NCI-H1048 (cell line): Measurements from ENCODE around the gene UVSSA.

Experiments used
- DNase-seq: peaks from one replicate; lab custom pipeline; 2025; lab: John Stamatoyannopoulos, UW

UVSSA gene

GRCh38 chr4:1395941-1396805 lies 49.2 kb downstream of the UVSSA start:
- no peak for DNase-seq

- DNase-seq, result no peak
Measured at GRCh38 chr4:1396806-1397455, 49.9 kb downstream of the UVSSA start.

GRCh38 chr4:1398681-1399507 lies 51.9 kb downstream of the UVSSA start:
- DNase-seq, result no peak

- DNase-seq, result no peak
Measured at GRCh38 chr4:1399508-1400190, 52.6 kb downstream of the UVSSA start.

DNA sequence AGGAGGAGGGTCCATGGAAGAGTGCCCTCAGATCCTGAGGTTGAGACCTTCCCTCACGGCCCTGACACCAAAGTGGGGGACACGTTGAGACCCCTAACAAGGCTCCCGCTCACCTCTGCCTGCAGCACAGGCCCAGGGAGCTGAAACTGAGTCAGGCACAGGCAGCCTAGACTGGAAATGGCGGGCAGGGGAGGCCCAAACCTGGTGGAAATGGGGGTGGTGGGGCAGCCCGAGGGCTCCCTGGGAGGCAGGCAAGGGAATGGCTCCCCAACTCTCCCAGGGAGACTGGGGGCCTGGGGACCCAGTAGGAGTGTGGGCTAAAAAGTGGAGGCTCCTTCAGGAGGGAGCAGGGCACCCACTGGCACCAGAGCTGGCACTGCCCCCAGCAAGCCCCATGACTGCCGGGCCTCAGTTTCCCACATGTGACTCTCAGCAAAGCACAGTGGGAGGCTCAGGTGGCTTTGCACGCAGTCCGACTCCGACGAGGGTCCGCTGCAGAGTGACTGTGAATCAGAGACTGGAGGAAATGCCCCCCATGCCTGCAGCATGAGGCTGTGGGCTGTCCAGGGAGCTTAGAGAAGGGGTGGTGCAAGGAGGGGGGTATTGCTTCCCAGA lies 53.3 kb downstream of the UVSSA start:
- no peak for DNase-seq

- DNase-seq, result no peak
Measured at GRCh38 chr4:1400831-1401408, 53.9 kb downstream of the UVSSA start.

DNA sequence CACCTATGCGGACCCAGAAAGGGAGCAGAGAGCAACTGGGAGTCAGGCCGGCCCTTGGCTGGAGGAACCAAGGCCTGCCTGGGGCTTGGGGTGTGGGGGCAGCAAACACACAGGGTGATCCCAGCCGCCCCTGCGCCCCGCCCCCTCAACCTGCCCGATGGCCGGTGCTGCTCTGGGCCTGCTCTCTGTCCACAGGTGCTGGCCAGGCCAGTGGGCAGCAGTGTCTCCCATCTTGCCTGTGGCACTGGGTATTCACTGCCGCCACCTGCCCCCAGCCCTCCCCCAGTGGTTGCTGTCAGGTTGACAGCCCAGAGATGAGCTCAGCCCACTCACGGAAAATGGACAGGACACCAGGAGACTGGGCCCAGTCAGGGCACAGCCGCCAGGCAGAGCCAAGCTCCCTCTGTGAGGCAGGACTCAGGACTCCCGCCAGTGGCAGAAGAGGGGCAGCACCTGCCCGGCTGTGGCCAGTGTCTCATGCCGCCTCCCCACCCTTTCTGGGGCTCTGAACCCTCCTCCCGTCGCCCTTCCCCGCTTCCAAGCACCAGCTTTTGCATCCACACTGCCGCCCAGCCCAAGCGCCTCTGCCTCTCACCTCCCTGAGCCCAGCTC lies 54.5 kb downstream of the UVSSA start:
- DNase-seq, result no peak

GRCh38 chr4:1402021-1402515 lies 55.1 kb downstream of the UVSSA start:
- no peak for DNase-seq

GRCh38 chr4:1402516-1403091 lies 55.6 kb downstream of the UVSSA start:
- DNase-seq, result no peak

DNA sequence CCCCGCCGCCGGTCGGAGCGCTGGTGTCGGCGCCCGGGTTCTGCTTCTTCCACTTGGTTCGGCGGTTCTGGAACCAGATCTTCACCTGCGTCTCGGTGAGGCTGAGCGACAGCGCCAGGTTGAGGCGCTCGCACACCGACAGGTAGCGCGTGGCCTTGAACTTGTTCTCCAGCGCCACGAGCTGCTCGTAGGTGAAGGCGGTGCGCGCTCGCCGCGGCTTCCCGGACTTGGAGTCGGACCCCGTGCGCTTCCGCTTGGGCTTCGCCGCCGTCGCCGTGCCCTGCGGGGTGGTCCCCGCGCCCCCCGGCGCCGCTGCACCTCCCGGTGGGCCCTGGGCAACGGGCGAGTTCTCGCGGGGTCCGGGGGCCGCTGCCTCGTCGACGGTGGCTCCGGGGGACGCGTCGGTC lies 56.2 kb downstream of the UVSSA start:
- DNase-seq, result no peak

DNA sequence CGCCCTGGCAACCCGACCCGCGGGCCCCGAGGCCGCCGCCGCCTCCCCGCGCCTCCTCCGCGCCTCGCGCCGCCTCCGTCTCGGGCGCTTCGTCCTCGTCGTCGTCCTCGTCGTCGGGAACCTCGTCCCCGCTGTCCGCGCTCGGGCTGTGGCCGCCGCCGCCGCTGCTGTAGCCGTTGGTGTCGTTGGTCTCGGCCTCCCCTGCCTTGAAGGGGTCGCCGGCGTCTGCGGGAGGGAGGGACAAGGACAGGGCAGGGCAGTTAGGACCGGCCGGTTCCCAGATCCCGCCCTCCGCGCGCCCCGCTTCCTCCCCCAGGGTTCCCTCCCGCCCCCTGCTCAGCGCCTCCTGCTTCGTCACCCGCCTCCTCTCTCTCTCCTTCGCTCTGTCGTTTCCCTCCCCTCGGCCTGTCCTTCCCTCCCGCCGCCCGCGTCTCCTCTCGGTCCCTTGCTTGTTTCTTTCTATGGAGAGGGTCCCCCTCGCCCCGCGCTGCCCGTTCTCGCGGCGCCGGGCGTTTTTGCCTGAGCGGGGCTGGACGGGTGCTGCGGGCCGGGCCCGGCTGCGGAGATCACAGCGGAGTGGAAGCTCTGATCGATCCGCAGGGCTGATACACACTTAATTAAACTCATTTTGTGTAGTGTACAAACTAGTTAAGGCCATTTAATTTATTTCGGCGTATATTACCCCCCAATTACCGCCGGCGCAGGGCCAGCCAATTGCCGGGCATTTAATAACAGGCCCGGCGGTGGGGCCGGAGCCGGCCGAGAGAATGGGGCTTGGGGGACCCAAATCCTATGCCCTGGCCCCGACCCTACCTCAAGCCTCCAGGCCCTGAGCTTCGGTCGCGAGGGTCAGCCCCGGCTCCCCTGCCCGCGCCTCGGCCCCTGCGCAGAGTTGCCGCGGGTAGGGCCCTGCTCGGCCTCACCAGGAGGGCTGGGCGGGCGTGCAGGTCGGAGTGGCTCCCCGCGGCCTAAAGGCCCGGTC lies 56.9 kb downstream of the UVSSA start:
- no peak for DNase-seq

DNA sequence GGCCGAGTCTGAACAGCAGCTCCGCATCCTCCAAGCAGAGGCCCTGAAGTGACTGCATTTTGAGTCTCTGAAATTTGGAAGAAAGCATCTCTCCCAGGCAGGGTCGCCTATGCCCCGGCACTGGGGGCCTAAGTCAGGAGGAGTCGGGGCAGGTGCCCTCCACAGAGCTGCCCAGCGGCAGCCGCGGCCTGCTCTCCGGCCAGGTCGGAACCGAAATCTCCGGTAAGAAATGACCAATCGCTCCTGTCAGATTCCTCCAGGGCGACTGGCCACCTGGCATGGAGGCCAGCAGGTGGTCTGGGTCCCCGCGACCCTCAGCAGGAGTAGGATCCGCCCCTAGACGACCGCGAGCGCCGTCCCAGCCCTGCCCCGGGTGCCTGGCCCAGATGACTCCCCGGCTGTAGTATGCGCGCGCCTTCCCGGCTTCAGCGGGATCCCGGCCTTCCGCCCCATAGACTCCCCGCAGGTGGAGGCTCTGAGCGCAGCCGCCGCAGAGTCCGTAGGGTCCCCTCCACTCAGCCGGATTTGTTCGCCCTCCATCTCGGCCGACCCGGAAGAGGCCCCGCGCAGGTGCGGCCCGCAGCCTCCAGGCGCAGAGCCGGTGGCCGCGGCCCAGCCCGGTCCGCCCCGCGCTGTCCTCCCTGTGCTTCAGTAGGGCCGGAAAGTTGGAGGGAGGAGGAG lies 57.7 kb downstream of the UVSSA start:
- no peak for DNase-seq

GRCh38 chr4:1405254-1405635 lies 58.2 kb downstream of the UVSSA start:
- no peak for DNase-seq

DNA sequence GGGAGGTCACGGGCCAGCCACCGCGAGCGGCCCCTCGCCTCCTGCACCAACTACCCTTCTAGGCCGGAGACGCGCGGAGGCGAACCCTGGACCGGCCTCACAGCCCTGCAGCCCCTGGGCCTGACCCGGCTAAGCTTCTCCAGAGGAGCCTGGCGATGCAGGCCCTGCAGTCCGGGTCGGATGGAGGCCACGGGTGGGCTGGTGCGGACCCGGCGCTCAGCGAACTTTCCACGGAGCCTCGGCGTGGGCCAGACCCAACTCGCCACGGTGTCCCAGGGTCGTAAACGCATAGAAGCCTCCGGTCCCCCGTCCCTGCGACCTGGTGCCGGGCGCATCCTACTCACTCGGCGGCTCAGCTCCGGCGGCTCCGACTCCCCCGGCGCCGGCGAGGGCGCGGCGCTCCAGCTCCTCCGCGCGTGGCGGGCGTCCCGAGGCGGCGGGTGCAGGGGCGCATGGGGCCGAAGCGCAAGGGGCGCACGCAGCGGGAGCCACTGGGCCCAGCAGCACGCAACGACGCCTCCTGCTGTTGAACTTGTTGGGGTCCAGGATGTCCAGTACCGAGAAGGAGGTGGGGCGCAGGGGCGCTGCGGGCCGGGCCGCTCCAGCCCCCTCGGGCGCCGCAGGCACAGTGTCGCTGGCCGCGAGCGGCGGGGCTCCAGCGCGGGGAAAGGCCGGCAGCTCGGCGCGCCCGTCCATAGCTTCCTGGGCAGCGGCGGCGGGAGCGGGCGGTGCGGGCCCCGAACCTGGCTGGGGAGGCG lies 58.8 kb downstream of the UVSSA start:
- no peak for DNase-seq

GRCh38 chr4:1406394-1406980 lies 59.5 kb downstream of the UVSSA start, which contains the start of gene NKX1-1:
Gene NKX1-1, minus strand, starts transcription at chr4:1406442. Its CDS starts 0 bp downstream, at chr4:1406442.
- DNase-seq, result no peak

- DNase-seq, result no peak
Measured at GRCh38 chr4:1406981-1407656, 60.1 kb downstream of the UVSSA start.
